Eye (tissue), 1 donor: ENCODE data around the gene VWA7.

Experiments
- DNase-seq: peaks from one replicate; pipeline ENCODE4 v3.0.0-alpha.2; 2015

VWA7 gene

DNA sequence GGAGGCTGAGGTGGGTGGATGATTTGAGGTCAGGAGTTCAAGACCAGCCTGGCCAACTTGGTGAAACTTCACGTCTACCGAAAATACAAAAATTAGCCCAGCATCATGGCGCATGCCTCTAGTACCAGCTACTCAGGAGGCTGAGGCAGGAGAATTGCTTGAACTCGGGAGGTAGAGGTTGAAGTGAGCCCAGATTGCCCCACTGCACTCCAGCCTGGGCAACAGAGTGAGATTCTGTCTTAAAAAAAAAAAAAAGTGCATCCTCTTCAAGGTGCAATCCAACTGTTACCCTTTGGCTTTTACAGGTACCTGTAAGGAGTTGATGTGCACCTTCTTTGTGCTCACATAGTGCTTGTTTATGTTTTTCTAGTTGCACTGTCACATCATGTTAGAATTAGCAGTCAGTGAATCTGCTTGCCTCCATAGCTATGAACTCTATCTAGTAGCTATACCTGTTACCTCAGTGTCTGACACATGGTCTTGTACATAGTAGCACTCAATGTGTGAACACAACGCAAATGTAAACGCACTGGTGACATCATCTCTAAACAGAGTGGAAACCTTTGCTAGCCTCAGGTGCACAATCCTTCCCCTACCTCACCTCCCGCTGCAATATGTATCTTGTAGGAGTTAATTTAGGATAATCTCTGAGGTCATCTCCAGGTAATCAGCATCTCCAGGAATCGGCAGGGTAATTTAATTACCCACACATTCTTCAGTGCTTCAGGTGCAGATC is 27.7 kb downstream of the VWA7 start:
- DNase-seq = no peak

DNA sequence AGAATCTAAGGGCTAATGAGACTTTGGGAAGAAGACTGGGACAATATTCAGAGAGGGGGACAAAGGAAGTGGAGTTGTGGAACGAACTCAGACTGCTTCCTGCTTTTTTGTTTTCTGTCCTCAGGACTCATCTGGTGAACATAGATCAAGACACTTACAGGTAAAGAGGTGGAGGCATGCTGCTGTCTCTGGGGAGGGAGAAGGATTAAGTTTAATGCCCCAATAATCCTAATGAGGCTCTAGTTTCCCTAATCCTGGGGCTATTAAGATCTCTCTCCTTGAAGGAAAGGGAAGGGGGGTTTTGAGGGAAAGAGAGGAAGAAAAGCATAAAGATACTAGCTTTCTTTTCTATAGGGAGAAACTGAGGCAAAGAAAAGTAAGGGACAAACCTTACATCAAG is 32.7 kb downstream of the VWA7 start:
- DNase-seq = no peak

DNA sequence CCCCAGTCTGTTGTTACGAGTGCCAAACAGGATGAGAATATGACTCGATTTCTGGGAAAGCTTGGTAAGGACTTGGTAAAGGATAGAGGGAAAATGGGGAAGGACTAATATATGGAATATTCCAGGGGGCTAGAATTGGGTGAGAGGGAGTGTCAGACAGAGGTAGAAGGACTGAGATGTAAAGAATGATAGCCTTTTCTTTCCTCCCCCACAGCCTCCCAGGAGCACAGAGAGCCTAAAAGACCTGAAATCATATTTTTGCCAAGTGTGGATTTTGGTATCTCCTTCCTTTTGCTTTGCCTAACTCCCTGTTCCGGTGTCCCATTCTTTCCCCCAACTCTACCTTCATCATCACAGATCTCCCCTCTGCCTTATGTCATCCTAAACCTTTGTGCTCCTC is 34.2 kb downstream of the VWA7 start:
- no peak for DNase-seq

DNA sequence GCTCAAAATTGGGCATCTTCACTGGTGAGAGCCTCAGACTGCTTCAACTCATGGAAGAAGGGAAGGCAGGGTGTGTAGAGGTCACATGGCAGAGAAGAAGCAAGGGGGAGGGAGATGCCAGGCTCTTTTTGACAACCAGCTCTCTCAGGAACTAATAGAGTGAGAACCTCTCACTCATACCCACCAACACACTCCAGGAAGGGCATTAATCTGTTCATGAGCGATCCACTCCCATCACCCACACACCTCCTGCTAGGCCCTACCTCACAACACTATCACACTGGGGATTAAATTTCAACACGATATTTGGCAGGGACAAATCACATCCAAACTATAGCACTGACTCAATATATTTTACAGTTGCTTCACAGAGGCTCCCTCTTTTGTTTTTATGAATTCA is 35.3 kb downstream of the VWA7 start:
- DNase-seq = no peak

DNA sequence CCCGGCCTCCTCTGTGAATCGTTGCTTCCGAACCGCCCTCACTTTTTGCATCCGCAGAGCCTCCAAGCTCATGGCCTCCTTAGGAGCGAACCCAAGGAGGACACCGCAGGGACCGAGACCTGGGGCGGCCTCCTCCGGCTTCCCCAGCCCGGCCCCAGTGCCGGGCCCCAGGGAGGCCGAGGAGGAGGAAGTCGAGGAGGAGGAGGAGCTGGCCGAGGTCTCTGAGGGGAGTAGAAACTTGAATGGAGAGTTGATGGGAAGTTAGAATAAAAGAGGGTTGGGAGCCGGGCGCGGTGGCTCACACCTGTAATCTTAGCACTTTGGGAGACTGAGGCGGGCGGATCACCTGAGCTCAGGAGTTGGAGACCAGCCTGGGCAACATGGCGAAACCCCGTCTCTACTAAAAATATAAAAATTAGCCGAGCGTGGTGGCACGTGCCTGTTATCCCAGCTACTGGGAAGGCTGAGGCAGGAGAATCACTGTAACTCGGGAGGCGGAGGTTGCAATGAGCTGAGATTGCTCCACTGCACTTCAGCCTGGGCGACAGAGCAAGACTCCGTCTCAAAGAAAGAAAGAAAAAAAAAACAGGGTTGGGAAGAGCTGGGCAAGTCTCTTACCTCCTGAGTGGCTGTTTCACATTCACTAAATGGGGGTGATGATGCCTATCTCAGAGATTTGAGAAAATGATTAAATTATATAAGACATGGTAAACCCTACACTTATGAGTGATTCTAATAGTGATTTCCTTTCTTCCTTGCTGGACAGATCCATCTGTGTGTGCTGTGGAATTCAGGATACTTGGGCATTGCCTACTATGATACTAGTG is 36.5 kb downstream of the VWA7 start:
- DNase-seq = no peak

DNA sequence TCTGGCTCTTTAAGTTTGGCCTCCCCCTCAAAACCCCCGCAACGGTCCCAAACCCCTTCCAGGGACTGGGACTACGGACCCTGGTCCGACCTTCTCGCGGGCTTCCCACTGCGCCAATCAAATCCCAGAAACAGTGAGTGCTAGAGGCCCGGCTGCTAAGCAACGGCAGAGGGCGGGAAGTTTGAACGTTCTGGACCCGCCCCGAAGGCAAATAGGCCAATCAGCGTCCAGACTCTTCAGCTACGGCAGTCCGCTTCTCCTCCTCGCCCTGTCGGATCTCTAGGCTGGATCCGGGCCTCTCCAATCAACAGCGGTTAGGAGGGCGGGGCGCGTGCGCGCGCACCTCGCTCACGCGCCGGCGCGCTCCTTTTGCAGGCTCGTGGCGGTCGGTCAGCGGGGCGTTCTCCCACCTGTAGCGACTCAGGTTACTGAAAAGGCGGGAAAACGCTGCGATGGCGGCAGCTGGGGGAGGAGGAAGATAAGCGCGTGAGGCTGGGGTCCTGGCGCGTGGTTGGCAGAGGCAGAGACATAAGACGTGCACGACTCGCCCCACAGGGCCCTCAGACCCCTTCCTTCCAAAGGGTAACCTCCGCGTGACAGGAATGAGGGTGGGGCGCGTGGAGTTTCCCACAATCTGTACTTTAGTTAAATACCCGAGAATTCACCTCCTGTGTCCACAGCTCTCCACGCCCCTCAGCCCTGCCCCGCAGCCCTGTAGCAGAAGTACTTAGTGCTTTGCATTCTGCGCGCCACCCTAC is 37.3 kb downstream of the VWA7 start, which contains the start of gene MSH5:
MSH5 (plus strand) TSS at position 367 of the 758 bp plus-strand sequence. CDS start 462 bp downstream, outside the sequence.
- DNase-seq = peak; percentile 100

DNA sequence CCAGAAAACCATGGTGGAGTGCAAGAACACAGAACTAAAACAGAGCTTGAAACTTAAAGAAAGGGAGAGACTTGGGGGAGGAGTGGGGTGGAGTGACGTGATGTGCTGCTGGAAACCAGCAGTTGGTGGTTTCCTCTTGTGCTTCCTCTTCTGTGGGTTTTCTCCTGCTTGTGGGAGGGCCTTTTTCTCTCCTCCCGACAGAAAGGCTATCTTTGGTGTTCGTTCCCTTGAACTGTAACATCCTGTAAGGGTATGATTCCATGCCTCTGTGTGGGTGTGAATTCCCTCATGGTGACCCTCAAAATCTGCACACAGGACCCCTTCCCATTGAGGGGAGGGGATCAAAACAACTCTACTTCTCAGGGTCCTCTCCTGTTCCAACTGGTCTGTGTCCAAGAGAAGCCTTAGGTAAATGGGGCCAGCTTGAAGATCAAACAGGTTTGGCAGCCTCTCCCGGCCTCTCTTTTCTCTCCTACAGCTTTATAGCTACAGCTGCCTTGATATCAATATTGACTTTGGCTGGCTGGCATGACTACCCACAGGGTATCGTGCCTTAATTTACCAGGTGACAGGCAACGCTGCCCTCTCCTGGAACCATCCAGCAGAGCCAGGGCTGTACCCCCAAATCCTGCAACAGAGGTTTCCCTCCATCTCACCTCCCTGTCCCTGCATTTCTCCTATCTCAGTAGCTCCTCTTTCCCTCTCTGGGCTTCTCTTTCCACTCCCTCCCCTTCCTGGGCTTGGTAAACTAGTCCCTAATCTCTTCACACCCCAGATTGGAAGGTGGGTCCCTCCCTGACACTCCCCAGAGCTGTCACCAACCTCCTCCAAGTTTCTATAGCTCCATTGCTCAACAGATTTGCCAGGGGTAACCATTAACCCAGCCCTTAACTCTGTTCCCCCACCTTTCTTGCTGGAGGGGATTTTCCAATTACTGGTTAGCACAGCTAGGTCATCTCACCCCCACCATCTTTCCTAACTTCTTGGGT is 38.8 kb downstream of the VWA7 start:
- peak; percentile 72 for DNase-seq

DNA sequence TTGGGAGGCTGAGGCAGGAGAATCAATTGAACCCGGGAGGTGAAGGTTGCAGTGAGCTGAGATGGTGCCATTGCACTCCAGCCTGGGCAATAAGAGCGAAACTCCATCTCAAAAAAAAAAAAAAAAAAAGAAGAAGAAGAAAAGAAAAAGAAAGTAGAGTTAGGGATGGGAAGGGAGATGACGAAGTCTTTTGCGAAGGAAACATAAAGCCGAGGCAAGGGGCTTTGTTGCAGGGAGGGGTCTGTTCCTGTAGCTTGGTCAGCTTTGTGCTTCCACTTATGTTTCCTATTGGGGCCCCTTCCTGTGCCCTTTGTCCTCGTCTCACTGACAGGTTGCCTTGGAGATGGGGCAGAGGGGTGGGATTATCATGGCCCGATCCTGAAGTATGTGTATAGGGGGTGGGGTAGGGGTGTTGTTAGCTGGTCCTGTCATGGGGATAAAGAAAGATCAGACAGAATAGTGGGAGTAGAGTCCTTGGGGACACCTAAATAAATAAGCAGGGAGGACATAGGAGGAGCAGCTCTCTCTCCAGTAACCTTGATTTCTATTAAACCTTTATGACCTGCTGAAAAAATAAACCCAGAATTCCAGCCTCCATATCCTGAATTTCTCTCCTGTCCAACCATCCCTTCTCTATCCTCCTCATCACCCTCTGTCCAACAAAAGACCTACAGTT is 39.7 kb downstream of the VWA7 start:
- peak; percentile 88 for DNase-seq

DNA sequence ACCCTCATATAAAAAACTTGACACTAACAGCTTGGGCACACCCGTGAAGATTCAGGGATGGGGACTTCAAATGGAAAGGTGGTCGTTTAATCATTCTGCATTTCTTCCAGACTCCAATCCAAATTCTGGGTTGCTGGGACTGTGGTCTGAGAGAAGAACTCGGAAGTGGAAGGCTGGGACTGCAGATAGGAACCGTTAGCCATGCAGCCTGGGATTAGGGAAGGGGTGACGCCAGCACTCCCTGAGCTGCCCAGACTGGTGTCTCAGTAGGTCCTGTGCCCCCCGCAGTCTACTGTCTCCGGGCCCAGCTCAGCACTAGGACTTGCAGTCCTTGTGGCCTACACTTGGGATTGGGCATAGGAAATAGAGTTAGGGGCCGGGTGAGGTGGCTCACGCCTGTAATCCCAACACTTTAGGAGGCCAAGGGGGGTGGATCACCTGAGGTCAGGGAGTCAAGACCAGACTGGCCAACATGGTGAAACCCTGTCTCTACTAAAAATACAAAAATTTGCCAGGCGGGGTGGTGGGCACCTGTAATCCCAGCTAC is 40.3 kb downstream of the VWA7 start:
- no peak for DNase-seq

DNA sequence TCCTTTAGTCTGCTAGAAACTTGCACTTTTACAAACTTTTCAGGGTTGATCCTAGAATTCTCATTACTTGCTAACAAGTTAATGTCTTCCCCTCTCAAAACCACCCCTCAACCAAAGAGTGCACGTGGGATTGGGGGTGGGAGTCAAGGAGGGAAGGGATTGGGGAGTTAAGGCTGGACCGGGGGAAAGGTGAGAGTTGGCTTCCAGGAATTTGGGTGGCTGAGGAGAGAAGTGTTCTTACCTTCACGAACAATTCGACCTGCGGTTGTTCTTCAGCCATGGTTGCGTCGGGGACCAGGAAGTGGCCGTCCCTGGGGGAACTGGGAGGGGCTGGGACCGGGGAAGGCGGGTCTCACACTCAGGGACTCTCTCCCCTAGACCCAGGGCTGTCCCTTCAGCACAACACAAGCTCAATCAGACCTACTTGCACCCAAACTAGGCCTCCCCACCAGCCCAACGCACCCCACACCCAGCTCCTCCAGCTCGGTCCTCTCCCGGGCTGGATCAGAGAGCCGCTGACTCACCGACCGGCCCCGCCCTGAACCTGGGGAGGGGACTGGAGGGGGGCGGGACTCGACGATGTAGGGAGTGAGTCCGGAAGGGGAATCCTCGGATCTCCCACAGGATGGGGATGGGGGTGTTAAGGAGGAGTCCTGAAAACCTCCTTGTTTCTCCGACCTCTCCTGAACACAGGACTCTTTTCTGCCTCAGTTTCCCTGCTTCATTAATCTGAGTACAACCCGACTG is 40.9 kb downstream of the VWA7 start, which contains the start of gene CLIC1:
CLIC1 (minus strand) TSS at position 510 of the 747 bp plus-strand sequence; CDS start at position 280, 230 bp downstream.
- DNase-seq = peak; percentile 88

DNA sequence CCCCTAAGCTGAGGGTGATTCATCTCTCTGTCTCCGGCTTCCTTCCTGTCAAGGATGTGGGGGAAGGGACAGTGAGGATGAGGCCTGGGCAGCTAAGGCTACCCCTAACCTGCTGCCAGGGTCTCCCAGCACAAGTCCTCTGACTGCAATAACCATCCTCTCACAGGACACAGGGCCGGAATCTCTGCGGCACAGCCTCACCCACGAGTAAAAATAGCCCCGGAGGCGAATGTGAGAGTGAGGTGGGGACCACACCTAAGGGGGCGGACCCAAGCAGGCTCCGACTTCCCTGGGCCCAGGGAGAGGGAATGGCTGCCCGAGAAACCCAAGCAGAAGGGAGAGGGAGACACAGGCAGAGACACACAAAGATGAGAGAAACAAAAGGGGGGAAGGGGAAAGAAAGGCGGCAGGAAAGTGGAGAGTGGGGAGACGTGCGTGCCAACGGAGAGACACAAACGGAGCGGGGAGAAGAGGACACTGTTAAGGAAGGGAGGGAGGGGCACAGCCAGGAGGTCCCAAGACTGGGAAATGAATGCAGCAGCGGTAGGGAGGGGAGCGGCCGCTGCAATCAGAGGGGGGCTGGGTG is 42.2 kb downstream of the VWA7 start:
- peak; percentile 74 for DNase-seq

DNA sequence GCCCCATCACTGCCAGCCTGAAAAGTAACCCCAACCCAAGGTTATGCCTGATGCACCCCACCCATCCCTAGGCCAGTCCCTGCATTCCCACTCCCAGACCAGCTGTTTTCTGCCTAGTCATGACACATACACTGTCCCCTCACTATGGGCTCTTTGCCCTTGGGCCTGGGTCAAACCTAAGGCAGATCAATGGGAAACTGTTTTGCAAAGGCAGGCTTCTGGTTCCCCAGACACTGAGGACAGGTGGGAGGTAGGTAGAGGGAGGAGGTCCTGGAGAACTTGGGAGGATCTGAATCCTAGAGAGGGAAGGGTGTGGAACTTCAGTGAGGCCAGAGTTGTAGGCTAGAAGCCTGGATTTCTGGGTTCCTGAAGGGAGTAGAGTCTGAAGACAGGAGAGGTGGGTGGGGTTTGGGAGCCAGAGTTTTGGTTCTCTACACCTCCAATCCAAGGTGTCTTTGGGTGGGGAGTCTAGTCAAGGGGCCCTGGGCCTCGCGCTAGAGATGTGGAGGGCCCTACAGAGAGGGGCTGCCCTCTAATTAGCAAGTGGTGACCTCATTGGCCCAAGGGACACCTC is 42.8 kb downstream of the VWA7 start:
- no peak for DNase-seq

DNA sequence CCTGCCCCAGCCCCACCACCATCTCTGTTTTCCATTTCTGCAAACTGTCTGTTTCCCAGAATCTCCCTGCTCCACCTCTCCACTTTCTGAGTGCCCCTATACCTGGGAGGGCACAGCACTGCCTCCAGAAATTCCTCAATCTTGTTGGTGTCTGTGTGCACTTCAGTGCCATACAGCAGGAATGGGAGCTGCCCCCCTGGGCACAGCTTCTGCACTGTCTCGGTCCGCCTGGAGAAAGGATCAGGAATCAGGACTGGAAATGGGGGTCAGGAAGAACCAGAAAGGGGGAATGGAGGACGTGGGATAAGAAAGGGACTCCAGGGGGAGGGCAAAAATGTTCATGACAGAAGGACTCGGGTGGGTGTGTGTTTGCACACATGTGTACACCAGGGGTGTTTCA is 43.4 kb downstream of the VWA7 start:
- no peak for DNase-seq

DNA sequence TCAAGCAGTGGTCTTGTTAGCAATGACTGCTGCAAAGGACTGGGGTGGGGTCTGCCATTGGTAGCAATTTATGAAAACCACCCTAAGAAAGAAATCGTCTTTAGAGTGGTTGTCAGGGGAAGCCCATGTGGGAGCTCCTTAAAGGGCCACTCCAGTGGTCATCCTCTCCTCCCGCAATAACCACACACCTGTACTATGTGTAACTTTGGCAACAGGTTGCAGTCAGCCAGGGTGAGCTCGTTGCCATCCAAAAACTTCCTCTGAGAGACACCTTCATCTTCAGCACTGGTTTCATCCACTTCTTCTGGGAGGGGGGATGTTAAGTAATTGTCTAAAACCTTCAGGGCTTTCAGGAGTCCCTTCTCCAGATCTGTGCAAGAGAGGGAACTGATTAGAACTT is 45.1 kb downstream of the VWA7 start:
- no peak for DNase-seq

DNA sequence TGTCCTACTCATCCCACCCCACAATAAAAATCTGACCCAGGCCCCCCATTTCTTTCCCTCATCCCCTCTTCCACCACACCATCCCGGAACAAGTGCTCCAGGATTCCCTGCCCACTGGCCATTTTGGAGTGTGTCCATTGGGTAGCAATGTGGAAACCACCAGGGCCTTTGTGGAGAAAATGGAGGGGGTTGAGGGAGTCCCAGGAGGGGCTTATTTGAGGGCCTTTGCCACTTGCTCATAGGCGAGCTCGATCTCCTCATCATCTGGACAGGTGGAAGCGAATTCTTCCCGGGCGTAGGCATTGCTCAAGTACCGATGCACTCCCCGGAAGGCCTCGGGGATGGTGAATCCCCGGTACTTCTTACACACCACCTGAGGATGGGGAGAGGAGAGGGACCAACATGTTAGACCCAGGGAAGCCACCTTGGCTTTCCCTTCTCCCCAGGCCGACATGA is 46.5 kb downstream of the VWA7 start:
- DNase-seq = no peak

DNA sequence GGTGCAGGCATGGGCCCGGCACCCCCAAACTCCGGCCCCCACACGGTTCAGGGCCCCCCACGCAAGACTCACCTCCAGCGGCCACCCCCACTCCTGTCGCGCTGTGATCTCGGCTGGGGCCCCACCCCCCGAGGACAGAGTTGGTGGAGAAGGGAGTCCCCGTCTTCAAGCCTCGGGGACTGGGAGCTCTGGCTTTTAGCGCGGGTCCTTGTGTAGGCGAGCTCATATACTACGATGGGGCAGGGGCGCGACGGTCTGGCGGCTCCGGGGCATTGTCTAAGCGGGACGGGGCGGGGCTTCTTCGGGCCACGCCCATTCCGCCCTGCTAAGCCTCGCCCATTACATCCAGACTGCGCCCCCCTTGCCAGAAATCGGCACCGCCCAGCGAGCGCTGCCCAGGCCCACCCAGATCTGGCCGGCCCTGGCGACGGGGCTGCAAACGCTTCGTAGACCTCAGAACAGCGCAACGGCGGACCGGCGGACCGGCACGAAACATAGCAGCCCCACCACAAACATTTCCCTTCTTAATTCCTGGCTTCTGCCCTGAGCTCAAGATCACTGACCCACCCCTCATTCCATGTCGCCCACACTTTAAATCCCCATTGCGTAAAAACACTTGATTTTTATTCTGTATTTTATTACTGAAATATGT is 47.0 kb downstream of the VWA7 start:
- DNase-seq = peak; percentile 97

DNA sequence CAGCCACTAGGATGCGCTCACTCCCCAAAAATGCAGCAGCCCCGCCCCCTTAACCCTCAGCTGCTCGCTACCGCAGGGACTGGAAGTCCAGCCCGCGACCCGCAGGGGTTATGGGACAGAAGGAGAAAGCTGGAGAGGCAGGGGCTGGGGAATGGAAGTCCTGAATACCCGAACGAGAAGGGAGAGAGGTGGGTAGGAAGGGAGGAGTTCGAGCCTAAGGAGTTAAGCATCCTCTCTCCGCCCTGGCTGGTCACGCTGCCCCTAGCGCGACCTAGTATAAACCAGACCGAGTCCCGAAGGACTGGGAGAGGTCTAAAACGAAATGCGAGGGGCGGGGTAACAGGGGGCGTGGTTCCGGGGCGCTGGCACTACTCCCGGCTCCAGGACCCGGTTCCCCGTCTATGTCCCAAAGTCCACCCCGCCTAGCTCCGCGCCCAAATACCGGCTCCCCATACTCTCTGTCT is 47.6 kb downstream of the VWA7 start:
- DNase-seq = peak; percentile 98

DNA sequence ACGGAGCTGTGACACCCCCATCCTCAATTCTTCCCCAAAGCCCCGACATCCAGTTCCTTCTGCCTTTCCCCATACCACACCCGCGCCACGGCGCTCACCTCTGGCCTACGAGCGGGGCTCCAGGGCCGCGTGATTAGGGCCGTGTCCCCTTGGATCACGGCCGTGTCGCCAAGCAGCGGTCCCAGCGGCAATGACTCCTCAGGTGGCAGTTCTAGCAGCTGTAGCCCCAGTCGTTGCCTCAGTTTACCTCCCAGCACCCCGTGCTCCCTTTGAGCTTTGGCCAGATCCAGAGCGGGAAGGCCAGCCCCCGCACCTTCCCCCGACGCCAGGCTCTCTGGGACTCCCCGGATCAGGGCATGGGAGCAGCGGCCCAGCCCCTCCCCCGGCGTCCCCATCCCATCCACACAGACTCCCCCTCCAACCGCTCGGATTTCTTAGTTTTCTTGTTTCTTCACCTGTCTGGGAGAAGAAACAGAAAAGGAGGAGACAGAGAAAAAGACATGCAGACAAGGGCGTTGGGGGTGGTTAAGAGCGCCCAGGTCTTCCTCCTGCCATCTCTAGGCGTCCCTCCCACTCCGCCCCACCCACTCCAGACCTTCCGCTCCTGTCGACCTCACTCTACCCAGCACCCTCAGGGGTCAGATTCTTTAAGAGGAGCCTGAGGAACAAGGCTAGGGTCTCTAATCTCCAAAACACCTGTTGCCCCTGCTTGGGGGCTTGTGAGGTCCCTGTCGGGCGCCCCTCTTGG is 48.2 kb downstream of the VWA7 start, which contains the start of gene DDAH2:
DDAH2 (minus strand) TSS at position 533 of the 748 bp plus-strand sequence; CDS start at position 395, 138 bp downstream.
- no peak for DNase-seq
